GM19023 (cell line): ENCODE data around the gene DNAJC10.
A peak's percentile ranks its signal among the peaks of the same experiment; 100 is the strongest.
"Not testable (repeated sequence)": the region's sequence is repeated elsewhere in the genome, so short reads cannot be mapped to it uniquely, and the experiment has no call there.

ENCODE experiments used
- ATAC-seq: cut with Tn5 transposase; IDR thresholded peaks from one replicate; pipeline ENCODE4 v1.9.1; 2021; ENCODE audit warnings: mild to moderate bottlenecking, moderate library complexity; ENCODE audit not compliant: unreplicated experiment

Gene DNAJC10

GRCh38 chr2:182715892-182716649, at the start of gene DNAJC10:
TSS of gene DNAJC10 (plus strand) at chr2:182716257. CDS start at chr2:182718087, 1,830 bp downstream.
- ATAC-seq: peak; percentile 90

- peak; percentile 77 for ATAC-seq
Observed at GRCh38 chr2:182666674-182667314, 49.3 kb upstream of the DNAJC10 start.

- peak; percentile 15 for ATAC-seq
Observed at GRCh38 chr2:182667315-182667695, 48.8 kb upstream of the DNAJC10 start.

- no peak for ATAC-seq
Observed at GRCh38 chr2:182668671-182669070, 47.4 kb upstream of the DNAJC10 start.

GRCh38 chr2:182672466-182673165, 43.4 kb upstream of the DNAJC10 start:
- no peak for ATAC-seq

GRCh38 chr2:182680837-182681236, 35.2 kb upstream of the DNAJC10 start:
- ATAC-seq: no peak

- ATAC-seq: no peak
Observed at GRCh38 chr2:182682210-182682609, 33.8 kb upstream of the DNAJC10 start.

GRCh38 chr2:182685559-182685958, 30.5 kb upstream of the DNAJC10 start:
- ATAC-seq: no peak

GRCh38 chr2:182686763-182687162, 29.3 kb upstream of the DNAJC10 start:
- not testable (repeated sequence) for ATAC-seq

GRCh38 chr2:182694189-182694588, 21.9 kb upstream of the DNAJC10 start:
- ATAC-seq: no peak

GRCh38 chr2:182695776-182696175, 20.3 kb upstream of the DNAJC10 start:
- no peak for ATAC-seq

GRCh38 chr2:182698671-182699070, 17.4 kb upstream of the DNAJC10 start:
- ATAC-seq: no peak

- no peak for ATAC-seq
Observed at GRCh38 chr2:182705761-182706160, 10.3 kb upstream of the DNAJC10 start.

GRCh38 chr2:182706751-182707150, 9.3 kb upstream of the DNAJC10 start:
- no peak for ATAC-seq

- no peak for ATAC-seq
Observed at GRCh38 chr2:182713601-182714000, 2.5 kb upstream of the DNAJC10 start.

- ATAC-seq: no peak
Observed at GRCh38 chr2:182715121-182715891, 751 bp upstream of the DNAJC10 start.

- ATAC-seq: no peak
Observed at GRCh38 chr2:182716650-182716979, 558 bp downstream of the DNAJC10 start.

GRCh38 chr2:182717416-182717815, 1.4 kb downstream of the DNAJC10 start:
- peak; percentile 24 for ATAC-seq

GRCh38 chr2:182717816-182718215, 1.8 kb downstream of the DNAJC10 start:
- no peak for ATAC-seq

GRCh38 chr2:182718459-182718858, 2.4 kb downstream of the DNAJC10 start:
- ATAC-seq: no peak

GRCh38 chr2:182719116-182719515, 3.1 kb downstream of the DNAJC10 start:
- not testable (repeated sequence) for ATAC-seq
